Activated T-helper 1 cell treated with anti-CD3 and anti-CD28 coated beads, Interleukin-2, amount 50 U/mL, for 16 hours (primary cell): Measurements from ENCODE around the gene SHTN1.

Experiments used
- DNase-seq, 2 donors: peaks; one replicate each; pipeline ENCODE4 v3.0.0-alpha.2; 2020; ENCODE audit warnings: low read depth in 1 of 2, low spot score in 1 of 2

SHTN1 gene

GRCh38 chr10:116873134-116873533, 131.9 kb downstream of the SHTN1 start:
- DNase-seq, result no peak

DNA sequence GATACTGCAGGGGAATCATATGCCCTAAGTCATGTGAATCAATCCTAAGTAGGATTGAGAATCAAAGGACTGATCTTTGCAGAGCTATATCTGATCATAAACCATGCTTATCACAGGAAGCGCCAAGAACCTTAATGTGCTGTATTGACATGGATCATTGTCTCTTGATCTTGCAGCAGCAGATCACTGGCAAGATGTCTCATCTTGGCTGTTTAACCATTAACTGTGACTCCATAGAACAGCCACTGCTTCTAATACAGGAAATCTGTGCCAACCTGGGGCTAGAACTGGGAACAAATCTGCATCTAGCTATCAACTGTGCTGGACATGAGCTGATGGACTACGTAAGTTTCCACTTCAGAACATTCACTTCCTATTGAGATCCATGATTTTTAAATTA, 134.0 kb downstream of the SHTN1 start:
- no peak for DNase-seq

DNA sequence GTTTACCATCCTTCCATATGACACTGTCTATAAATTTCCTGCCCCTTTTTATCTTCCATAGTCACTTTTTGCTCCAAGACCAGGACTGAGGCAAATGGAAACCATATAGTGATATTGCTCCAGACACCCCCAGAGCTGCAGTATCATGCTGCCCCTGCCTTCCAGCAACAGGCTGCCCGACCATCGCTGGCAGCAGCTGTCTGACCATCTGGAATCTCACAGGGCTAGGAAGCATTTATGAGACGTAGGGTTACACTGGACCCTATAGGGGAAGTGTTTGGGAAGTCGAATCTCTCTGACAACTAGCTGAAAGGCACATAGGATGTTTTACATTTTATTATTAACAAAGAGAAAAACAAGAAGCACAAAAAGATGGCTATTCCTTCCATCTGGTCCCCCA, 136.3 kb downstream of the SHTN1 start:
- no peak for DNase-seq

DNA sequence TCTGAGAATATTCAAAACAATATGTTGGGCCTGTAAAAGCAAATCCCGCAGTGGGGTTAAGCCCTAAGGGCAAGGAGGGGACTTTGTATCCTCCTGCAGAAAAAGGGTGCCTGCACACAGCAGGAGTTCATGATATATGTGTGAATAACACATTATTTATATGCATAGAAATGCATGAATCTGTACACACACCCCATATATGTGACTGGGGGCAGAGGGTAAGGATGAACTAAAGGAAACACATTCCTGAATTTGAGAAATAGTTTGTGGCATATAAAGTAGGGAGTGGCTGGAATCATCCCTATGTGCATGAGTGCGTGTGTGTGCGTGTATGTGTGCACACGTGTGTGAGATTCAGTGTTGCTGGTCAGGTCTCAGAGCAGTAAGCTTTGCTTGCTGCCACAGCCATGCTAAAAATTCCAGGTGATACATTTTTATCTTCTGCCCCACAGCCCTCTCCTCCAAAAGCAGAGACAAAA, 136.8 kb downstream of the SHTN1 start:
- DNase-seq, result no peak

GRCh38 chr10:116866987-116867595, 137.9 kb downstream of the SHTN1 start:
- DNase-seq, result no peak

DNA sequence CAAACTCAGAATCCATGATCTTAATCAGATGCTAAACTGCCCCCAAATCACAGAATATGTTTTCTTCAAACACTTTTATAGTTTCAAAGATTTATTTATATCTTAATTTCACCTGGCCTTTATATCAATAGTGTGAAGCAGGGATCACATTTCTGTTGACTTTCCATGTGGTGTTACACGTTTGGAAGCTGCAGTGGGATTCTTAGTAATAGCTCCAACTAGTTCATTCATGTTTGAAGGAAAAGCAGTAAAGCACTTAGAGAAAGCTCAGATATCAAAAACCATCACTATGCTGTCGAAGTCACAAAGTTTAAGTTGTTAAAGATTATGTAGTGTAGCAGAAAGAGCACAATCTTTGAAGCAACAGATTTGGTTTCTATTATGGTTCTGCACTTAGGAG, 138.9 kb downstream of the SHTN1 start:
- no peak for DNase-seq

- DNase-seq, result no peak
Measured at GRCh38 chr10:116864436-116864835, 140.6 kb downstream of the SHTN1 start.

GRCh38 chr10:116861796-116862195, 143.2 kb downstream of the SHTN1 start:
- DNase-seq, result no peak

- DNase-seq, result no peak
Measured at GRCh38 chr10:116857156-116857555, 147.8 kb downstream of the SHTN1 start.

GRCh38 chr10:116853701-116854100, 151.3 kb downstream of the SHTN1 start:
- no peak for DNase-seq

DNA sequence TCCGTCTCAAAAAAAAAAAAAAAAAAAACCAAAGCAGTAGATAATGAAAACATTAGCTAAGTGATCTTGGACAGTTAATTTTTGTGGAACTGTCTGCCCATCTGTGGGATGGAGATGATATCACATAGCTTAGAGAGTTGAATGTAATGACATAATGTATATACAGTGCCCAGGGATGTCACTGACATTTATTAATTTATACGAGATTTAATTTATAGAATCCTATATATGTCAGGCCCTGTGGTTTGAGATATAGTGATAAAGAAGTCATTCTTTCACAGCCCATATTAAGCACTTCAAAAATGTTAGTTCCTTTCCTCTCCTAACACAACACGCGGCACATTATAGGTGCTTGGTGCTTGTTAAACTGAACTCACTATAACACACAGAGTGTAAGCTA, 151.7 kb downstream of the SHTN1 start:
- DNase-seq, result no peak

- no peak for DNase-seq
Measured at GRCh38 chr10:116852246-116852645, 152.7 kb downstream of the SHTN1 start.

GRCh38 chr10:116850058-116850611, 154.9 kb downstream of the SHTN1 start:
- DNase-seq, result no peak

GRCh38 chr10:116849248-116850057, 155.5 kb downstream of the SHTN1 start, which contains the start of gene ENO4:
ENO4 (plus strand) TSS chr10:116849499; CDS start chr10:116849567, 68 bp downstream.
- no peak for DNase-seq

GRCh38 chr10:116848944-116849247, 156.1 kb downstream of the SHTN1 start:
- no peak for DNase-seq

GRCh38 chr10:116848032-116848943, 156.7 kb downstream of the SHTN1 start:
- no peak for DNase-seq

- no peak for DNase-seq
Measured at GRCh38 chr10:116845823-116846222, 159.2 kb downstream of the SHTN1 start.

DNA sequence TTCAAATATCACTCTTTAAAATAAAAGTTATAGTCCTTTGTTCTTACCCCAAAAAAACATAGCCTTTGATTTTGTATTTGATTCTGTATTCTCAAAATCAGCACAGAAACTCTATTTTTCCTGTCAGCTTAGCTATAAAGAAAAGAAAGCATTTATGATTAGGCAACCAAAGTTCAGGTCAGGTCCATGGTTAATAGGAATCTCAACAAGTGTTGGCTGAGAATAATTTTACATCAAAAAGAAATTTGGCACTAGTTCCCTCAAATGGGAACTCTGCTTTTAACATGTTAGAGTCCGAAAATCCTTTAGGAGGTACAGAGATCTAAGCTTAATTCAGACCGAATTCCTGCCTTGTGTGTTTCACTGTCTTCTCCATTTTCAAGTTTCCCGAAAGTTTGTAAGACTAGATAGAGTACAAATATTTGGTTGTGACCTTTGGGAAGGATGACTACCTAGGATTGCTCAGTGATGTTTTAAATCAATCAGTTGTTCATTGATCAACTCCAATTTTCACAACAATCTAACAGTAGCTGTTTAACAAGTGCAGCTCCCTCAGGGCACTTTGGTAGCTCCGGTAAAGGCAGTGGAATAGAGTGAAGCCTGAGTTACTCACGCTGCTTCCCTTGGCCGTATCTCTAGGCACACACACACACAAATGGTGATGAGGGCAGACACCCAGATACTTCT, 164.5 kb downstream of the SHTN1 start:
- no peak for DNase-seq

GRCh38 chr10:116838143-116838725, 166.8 kb downstream of the SHTN1 start:
- no peak for DNase-seq

GRCh38 chr10:116836902-116837523, 168.0 kb downstream of the SHTN1 start:
- DNase-seq, result no peak
